Measurements from ENCODE around the gene PLCL2. TPM values are rescaled to one million over a fixed set of nuclear protein-coding genes. Genes with fewer than 3 reads are reported as not detected.
"Not testable (repeated sequence)": the region's sequence is repeated elsewhere in the genome, so short reads cannot be mapped to it uniquely, and the experiment has no call there.

Gene PLCL2
- total RNA-seq, 1 donor from 2014 or later: 4.8 TPM

GRCh38 chr3:16917256-16917935 lies 32.6 kb downstream of the PLCL2 start:
- peak; percentile 60 for DNase-seq (ENCODE audit: low read depth)

GRCh38 chr3:16917980-16918682 lies 33.4 kb downstream of the PLCL2 start:
- no peak for DNase-seq (ENCODE audit: low read depth)

DNA sequence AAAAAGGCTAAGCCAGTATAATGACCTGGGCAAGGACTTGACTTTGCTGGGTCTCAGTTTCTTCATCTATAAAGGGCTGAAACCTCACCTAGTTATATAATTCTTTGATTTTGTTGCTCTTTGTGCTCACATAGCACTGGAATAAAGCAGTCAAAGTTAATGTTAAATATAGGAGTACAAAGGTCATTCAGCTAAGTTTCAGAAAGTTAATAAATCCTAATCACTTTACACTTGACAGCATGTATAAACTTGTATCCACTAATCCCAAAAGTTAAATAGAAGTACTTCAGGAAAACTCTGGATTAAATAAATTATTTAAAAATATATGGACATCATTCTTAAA lies 33.9 kb downstream of the PLCL2 start:
- DNase-seq (ENCODE audit: low read depth): peak; percentile 49

DNA sequence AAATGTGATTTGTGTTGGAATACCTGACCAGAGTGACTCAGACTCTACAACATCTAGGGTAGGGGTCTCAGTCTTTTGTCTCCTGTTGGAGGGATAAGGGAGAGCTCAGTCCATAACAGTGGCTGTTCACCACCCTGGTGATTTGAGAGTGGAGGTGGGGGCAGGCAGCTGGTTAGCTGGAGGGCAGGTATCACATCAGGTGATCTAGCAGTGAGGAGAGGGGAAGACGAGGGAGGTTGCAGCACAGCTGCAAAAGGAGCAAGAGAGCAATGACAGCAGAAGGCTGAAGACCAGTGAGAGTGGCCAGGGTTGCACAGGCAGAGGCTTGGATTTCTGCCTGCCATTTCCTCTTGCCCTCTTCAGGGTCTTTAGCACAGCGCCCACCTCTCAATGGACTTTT lies 38.4 kb downstream of the PLCL2 start:
- no peak for DNase-seq (ENCODE audit: low read depth)

GRCh38 chr3:16927485-16927884 lies 42.7 kb downstream of the PLCL2 start:
- DNase-seq (ENCODE audit: low read depth): no peak

DNA sequence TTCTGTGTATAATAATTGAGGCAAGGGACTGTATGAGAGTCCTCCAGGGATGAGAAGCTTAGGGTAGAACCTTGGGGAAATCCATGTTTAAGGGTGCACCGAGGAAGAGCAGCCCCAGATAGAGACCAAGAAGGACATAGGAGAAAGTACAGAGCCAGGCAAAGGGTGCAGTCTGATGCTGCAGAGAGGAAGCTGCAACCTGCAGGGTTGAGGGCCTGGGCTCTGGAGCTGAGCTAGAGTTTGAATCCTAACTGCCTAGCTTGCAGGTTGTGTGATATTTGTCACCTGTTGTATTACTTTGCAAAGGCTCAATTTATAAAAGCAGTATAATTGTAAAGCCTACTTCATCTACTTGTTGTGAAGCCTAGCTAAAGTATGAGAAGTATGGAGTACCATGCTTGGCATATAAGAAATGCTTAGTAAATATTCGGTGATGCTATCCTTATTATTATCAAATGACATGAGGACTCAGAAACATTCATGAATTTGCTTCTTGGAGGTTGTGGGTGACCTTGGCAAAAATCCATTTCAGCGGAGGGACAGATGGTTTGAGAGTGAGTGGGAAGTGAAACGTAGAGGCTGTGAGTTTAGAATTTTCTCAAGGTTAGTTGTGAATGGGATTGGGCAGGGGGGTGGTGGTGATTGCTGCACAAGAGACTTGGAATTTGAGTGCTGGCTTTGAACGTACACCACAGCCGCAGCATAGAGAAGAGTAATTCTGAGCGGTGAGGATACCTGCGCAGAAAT lies 43.8 kb downstream of the PLCL2 start:
- DNase-seq (ENCODE audit: low read depth): no peak

DNA sequence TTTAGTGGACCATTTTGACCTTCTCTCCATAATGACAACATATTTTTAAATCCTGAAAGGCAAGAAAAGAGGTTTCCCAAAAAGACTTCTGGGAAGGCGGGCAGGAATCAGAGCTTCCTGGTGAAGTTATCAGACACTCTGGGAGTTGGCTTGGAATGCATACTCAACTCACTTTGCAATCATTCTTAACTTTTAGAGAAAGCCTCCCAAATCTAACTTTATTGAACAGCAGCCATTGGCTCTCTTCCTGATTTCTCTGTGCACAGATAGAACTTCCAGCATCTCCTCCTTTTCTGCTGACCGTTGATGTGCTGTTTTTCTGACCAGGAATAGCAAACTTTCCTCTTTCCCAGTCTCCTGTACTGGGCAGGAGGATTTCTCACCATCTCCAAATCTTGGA lies 44.6 kb downstream of the PLCL2 start:
- no peak for DNase-seq (ENCODE audit: low read depth)

GRCh38 chr3:16932877-16933276 lies 48.1 kb downstream of the PLCL2 start:
- DNase-seq (ENCODE audit: low read depth): no peak

DNA sequence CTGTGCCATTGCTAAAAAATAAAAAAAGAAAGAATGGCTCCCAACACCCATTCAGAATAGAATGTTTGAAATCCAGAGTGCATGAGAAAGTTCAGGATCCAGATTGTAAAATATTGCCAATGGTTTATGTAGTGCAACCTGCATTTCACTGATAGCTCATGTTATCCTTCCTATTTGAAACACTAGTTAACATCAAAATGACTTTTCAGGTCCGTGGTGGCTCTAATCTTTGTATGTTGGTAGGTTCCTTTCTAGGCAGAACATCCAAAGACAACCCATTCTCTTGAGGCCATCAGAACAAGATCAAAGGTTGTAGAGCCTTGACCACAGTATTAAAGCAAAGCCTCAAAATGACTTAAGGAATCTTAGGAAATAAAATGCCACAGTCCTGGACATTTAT lies 51.0 kb downstream of the PLCL2 start:
- DNase-seq (ENCODE audit: low read depth): no peak

DNA sequence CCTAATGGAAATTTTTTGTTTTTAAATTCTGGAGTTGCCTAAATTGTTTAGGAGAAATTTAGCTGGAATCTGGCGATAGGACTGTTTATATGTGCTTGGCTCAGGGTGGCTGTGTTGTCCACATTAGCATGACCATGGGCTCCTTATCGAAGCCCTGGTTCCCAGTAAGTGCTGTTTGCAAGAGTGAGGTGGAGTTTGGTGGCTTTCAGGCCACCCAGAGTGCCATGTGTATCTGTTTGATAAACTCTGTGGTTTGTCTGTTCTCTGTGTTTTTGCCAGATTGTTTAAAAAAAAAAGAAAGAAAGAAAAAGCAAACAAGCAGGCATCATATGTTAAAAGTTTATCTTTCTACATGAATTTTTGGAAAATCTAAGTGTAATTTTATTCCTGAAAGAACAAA lies 51.5 kb downstream of the PLCL2 start:
- no peak for DNase-seq (ENCODE audit: low read depth)

DNA sequence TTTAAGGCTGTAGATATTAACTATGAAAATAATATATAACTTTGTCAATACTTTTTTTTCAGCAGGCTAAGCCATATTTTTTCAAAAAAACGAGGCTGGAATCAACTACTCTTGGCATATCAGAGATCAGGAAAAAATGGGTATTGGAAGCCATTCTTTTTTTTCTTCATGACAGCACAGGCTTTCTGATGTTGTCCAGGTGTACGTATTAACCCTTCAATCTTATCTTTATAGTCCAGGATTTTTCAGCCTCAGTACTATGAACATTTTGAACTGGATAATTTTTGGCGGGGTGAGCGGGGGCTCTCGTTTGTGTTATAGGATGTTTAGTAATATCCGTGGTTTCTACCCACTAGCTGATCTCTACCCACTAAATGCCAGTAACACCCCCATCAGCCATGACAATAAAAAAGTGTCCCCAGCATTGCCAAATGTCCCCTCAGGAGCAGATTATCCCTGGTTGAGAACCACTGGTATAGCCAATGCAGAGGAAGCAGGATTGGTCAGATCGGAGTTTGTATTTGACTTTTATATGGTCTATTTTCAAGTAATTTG lies 52.0 kb downstream of the PLCL2 start:
- DNase-seq (ENCODE audit: low read depth): no peak

GRCh38 chr3:16937326-16937845 lies 52.6 kb downstream of the PLCL2 start:
- no peak for DNase-seq (ENCODE audit: low read depth)

DNA sequence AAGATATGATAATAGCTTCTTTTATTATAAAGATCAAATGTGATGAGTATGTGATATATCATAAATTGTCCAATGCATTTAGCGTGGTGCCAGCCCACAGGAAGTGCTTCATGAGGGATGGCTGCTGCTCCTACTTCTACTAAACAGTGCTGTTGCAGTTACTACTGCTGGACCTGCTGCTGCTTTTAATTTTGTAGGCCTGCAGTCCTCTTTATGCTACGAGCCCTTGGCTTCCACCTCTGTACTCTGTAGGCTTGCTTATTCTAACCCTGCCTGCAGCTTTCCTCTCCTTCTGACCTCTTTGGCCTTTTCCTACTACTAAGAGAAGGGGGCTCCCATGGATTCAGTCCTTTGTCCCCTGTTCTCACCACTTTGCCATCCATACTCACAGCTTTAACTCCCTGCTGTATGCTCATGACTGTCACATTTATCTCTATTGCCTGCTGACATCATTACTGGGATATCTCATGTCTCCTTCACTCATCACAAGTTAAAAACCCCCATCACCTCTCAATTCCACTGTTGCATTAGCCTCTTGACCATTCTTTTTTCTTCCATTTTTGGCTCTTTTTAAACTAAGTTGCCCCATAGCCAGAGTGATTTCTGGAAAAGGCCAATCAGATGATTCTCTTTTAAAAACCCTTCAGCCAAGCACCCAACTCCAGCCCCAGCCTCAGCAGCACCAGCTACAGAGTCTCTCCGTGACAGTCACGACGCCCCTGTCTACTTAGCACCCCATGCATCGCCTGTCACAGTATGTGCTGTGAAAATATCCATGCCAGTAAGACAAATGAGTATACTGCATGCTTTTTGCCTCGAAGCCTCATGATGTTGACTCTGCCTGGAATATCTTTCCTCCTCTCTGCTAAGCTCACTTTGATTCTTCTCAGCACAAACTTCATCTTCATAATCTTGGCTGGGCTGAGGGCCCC lies 56.3 kb downstream of the PLCL2 start:
- DNase-seq (ENCODE audit: low read depth): no peak

- DNase-seq (ENCODE audit: low read depth): no peak
Measured at GRCh38 chr3:16942955-16943354, 58.2 kb downstream of the PLCL2 start.

GRCh38 chr3:16943857-16944256 lies 59.1 kb downstream of the PLCL2 start:
- no peak for DNase-seq (ENCODE audit: low read depth)

DNA sequence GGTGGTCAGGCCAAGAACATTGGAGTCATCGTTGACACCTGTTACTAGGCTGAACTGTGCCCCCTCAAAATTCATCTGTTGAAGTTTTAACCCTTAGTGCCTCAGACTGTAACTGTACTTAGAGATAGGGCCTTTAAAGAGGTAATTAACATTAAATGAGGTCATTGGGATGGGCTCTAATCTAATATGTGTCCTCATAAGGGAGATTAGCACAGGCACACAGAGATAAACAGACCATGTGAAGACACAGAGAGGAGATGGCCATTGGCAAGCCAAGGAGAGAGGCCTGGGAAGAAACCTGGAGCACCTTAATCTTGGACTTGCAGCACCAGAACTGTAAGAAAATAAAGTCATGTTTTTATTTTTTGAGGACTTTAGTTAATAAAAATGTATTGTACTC lies 59.6 kb downstream of the PLCL2 start:
- no peak for DNase-seq (ENCODE audit: low read depth)

DNA sequence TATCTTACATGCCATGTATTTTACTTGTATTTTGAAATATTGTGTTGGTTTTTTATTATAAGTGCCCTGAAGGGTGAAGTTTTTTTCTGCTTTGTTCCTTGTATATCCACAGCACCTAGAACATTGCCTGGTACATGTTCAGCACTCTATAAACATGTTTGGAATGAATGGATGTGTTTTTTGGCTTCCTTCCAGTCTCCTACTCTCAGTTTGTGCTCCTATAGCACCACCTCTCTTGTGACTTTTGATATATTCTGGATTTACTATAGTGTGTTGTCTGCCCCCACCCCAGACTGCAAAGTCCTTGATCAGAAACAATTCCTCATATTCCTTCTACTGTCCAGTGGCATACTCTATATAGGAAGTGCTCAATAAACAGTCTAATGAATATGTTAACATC lies 60.6 kb downstream of the PLCL2 start:
- peak; percentile 37 for DNase-seq (ENCODE audit: low read depth)

DNA sequence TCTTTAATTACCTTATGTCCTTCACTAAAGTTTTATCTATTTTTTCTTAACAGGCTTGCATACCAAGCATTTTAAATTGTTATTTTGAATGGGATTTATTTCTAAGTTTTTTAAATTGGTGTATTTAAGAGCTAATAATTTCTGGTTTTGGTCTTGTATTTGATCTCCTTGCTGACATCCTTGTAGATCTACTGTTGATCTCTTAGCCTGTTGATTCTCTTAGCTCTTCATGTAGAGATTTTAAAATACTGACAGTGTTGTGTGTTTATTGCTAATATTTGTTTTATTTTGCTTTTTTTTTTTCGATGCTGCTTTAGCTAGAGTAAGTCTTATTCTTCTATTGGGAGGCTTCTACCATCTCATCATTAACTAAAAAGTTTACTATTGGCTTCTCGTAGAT lies 65.5 kb downstream of the PLCL2 start:
- DNase-seq (ENCODE audit: low read depth): no peak

GRCh38 chr3:16950845-16951244 lies 66.1 kb downstream of the PLCL2 start:
- DNase-seq (ENCODE audit: low read depth): no peak

DNA sequence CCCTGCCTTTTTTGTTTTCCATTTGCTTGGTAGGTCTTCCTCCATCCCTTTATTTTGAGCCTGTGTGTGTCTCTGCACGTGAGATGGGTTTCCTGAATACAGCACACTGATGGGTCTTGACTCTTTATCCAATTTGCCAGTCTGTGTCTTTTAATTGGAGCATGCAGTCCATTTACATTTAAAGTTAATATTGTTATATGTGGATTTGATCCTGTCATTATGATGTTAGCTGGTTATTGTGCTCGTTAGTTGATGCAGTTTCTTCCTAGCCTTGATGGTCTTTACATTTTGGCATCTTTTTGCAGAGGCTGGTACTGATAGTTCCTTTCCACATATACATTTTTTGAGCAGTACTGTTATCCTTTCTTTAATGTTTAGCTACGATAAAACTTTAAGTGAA lies 73.1 kb downstream of the PLCL2 start:
- not testable (repeated sequence) for DNase-seq (ENCODE audit: low read depth)

GRCh38 chr3:16960125-16960524 lies 75.4 kb downstream of the PLCL2 start:
- DNase-seq (ENCODE audit: low read depth): no peak

All from renal cortical epithelial cell (primary cell).